IgD-negative memory B cell (primary cell): ENCODE data around the gene SLC16A9. TPM values are rescaled to one million over a fixed set of nuclear protein-coding genes. Genes with fewer than 3 reads are reported as not detected.

Source experiments
- H3K27ac Mint-ChIP-seq, 3 donors: one replicate each; pipeline ENCODE4 v1.8.0; 2020 to 2022; ENCODE audit warnings: mild to moderate bottlenecking in 3 of 3, mixed read lengths in 3 of 3, moderate library complexity in 1 of 3
- H3K27me3 Mint-ChIP-seq: one replicate; pipeline ENCODE4 v1.8.0; 2021; ENCODE audit warnings: mixed read lengths
- H3K36me3 Mint-ChIP-seq: one replicate; pipeline ENCODE4 v1.8.0; 2020; ENCODE audit warnings: mild to moderate bottlenecking, mixed read lengths
- H3K4me1 Mint-ChIP-seq, 3 donors: one replicate each; pipeline ENCODE4 v1.8.0; 2020 to 2022; ENCODE audit warnings: mixed read lengths in 3 of 3, mild to moderate bottlenecking in 1 of 3
- H3K4me3 Mint-ChIP-seq, 4 donors: one replicate each; pipeline ENCODE4 v1.8.0; 2020 to 2022; ENCODE audit warnings: mild to moderate bottlenecking in 4 of 4, mixed read lengths in 4 of 4, moderate library complexity in 3 of 4
- H3K9me3 Mint-ChIP-seq, 3 donors: one replicate each; pipeline ENCODE4 v1.8.0; 2020 to 2021; ENCODE audit warnings: mixed read lengths in 3 of 3, mild to moderate bottlenecking in 1 of 3
- polyA plus RNA-seq: library from polyadenylated mRNA; unstranded; fragments of 300-500 nt; fragmentation: Illumina TruSeq; gene quantifications from one replicate; pipeline ENCODE4 v1.2.3, GENCODE V29; 2021

The SLC16A9 gene
- polyA plus RNA-seq, 1 donor from 2014 or later: not detected

- Mint-ChIP-seq H3K36me3 (no peaks in the 10 kb centered on the region), H3K27ac (no peak overlapping the region), H3K9me3 (no peaks in the 10 kb centered on the region), H3K4me3 (no peak overlapping the region), H3K4me1 (peaks cover 0 to 2% (median 1%) of the 10 kb centered on the region in 3 donors), H3K27me3 (peaks cover 2% of the 10 kb centered on the region)
Measured at GRCh38 chr10:59618666-59619065, 91.0 kb downstream of the SLC16A9 start.

DNA sequence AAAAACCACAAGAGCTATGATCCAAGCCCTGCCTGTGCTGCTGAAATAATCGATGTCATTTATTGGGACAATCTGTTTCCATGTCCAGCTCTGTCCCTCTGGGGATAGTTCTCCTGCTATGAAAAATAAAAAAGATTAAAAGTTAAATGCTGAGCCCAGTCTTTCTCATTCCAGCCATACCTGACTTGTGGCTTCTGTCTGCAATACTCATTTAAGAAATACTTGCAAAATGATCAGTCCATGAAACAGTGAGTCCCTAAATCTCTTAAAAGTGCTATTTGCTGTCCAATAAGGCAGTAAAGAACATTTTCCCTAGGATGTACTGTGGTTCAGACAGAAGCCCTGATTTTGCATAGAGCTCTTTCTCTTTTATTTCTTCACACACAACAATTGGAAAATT, 91.7 kb downstream of the SLC16A9 start:
- H3K27me3 Mint-ChIP-seq: peaks cover 2% of the 10 kb centered on the region
- H3K36me3 Mint-ChIP-seq: no peaks in the 10 kb centered on the region
- H3K4me1 Mint-ChIP-seq: peaks cover 0 to 2% (median 1%) of the 10 kb centered on the region in 3 donors
- no peaks in the 10 kb centered on the region for H3K9me3 Mint-ChIP-seq
- H3K27ac Mint-ChIP-seq: no peak overlapping the region
- no peak overlapping the region for H3K4me3 Mint-ChIP-seq

DNA sequence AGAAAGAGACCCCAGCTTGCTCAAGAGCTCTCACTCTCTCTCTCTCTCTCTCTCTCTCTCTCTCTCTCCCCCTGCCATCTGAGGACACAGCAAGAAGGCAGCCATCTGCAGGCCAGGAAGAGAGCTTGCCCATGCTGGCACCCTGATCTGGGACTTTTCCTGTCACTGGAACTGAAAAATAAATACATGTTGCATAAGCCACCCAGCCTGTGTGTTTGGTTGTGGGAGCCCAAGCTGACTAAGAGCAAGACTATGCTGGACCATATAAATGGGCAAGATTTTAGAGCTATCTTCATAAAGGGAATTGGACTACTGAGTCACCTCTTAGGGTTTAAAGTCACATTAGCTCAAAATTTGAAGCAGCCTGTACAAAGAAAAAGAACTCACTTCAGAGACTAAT, 98.6 kb downstream of the SLC16A9 start:
- H3K36me3 Mint-ChIP-seq: no peaks in the 10 kb centered on the region
- no peaks in the 10 kb centered on the region for H3K9me3 Mint-ChIP-seq
- H3K27ac Mint-ChIP-seq: no peak overlapping the region
- no peak overlapping the region for H3K4me3 Mint-ChIP-seq
- peaks cover 0 to 1% (median 0%) of the 10 kb centered on the region in 3 donors for H3K4me1 Mint-ChIP-seq
- H3K27me3 Mint-ChIP-seq: peaks cover 9% of the 10 kb centered on the region

DNA sequence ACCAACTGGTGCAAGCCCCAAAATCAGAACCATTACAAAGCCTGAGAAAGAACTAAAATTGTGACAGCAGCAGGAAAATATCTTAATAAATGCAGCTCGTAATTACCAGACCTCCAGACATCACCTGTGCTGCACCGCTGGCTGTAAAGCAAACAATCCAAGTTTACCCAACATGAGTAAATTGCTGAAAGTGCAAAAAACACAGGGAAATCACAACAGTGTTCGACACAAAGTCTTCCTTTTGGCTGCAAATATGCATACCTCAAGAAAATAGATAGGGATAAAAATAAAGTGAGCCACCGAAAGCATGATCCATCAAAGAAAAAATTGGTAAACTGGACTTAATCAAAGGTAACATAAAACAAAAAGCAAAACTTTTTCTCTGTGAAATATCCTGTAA, 101.7 kb downstream of the SLC16A9 start:
- Mint-ChIP-seq H3K9me3 (no peaks in the 10 kb centered on the region), H3K4me3 (no peak overlapping the region), H3K27me3 (peaks cover 10% of the 10 kb centered on the region), H3K27ac (no peak overlapping the region), H3K36me3 (no peaks in the 10 kb centered on the region), H3K4me1 (peaks cover 0 to 2% (median 0%) of the 10 kb centered on the region in 3 donors)

GRCh38 chr10:59606551-59606961, 103.1 kb downstream of the SLC16A9 start:
- Mint-ChIP-seq H3K9me3 (no peaks in the 10 kb centered on the region), H3K27me3 (peaks cover 9% of the 10 kb centered on the region), H3K36me3 (no peaks in the 10 kb centered on the region), H3K4me1 (peaks cover 0 to 2% (median 0%) of the 10 kb centered on the region in 3 donors), H3K27ac (no peak overlapping the region), H3K4me3 (no peak overlapping the region)

DNA sequence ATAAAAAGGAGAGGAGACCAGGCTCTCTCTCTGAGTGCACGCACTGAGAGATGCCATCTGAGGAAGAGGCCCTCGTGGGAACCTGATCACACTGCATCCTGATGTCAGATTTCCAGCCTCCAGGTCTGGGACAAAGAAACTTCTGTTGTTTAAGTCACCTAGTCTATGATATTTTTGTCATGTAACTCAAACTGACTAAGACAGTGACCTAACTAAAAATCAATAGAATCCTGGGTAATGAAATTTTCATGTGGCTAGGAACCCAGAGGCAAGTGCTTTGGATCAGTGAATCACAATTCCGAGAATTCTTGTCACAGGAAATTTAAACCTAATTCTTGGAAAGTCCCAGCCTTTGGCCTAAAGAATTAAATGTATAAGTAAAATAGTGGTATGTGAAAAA, 107.7 kb downstream of the SLC16A9 start:
- Mint-ChIP-seq H3K4me3 (no peak overlapping the region), H3K4me1 (peaks cover 0 to 2% (median 0%) of the 10 kb centered on the region in 3 donors), H3K9me3 (no peaks in the 10 kb centered on the region), H3K36me3 (no peaks in the 10 kb centered on the region), H3K27ac (no peak overlapping the region), H3K27me3 (peaks cover 5% of the 10 kb centered on the region)

Other genes with a start within 250 kb of the SLC16A9 start
- gene MRLN, start 43.6 kb upstream of the SLC16A9 start, polyA plus RNA-seq: not detected
- gene CCDC6, start 196.7 kb upstream of the SLC16A9 start, polyA plus RNA-seq: 13.4 TPM